Astrocyte of the hippocampus (primary cell): ENCODE measurements around the gene SPECC1.
"Not testable (repeated sequence)": the region's sequence is repeated elsewhere in the genome, so short reads cannot be mapped to it uniquely, and the experiment has no call there.

Source experiments
- DNase-seq: peaks from one replicate; pipeline ENCODE4 v3.0.0; 2011; ENCODE audit warnings: low read depth, low spot score

The SPECC1 gene

GRCh38 chr17:20092973-20093626, 83.9 kb downstream of the SPECC1 start:
- no peak for DNase-seq

- no peak for DNase-seq
These were observed 85.6 kb downstream of the SPECC1 start for GRCh38 chr17:20094777-20095176.

GRCh38 chr17:20095336-20096080, 86.3 kb downstream of the SPECC1 start:
- peak; percentile 81 for DNase-seq

GRCh38 chr17:20096430-20096829, 87.3 kb downstream of the SPECC1 start:
- no peak for DNase-seq

- no peak for DNase-seq
These were observed 88.2 kb downstream of the SPECC1 start for GRCh38 chr17:20097330-20097729.

GRCh38 chr17:20098314-20098713, 89.2 kb downstream of the SPECC1 start:
- no peak for DNase-seq

GRCh38 chr17:20100806-20101205, 91.6 kb downstream of the SPECC1 start:
- DNase-seq, result not testable (repeated sequence)

GRCh38 chr17:20103454-20104446, 94.6 kb downstream of the SPECC1 start:
- no peak for DNase-seq

- no peak for DNase-seq
These were observed 96.6 kb downstream of the SPECC1 start for GRCh38 chr17:20105539-20106280.

GRCh38 chr17:20106446-20106845, 97.3 kb downstream of the SPECC1 start:
- not testable (repeated sequence) for DNase-seq

- DNase-seq, result no peak
These were observed 99.9 kb downstream of the SPECC1 start for GRCh38 chr17:20109076-20109475.

GRCh38 chr17:20111538-20111937, 102.4 kb downstream of the SPECC1 start:
- no peak for DNase-seq

GRCh38 chr17:20114466-20114865, 105.3 kb downstream of the SPECC1 start:
- DNase-seq, result no peak

- peak; percentile 69 for DNase-seq
These were observed 107.6 kb downstream of the SPECC1 start for GRCh38 chr17:20116683-20117309.

- no peak for DNase-seq
These were observed 109.1 kb downstream of the SPECC1 start for GRCh38 chr17:20118280-20118679.

GRCh38 chr17:20120836-20121235, 111.7 kb downstream of the SPECC1 start:
- DNase-seq, result no peak

GRCh38 chr17:20121359-20122253, 112.4 kb downstream of the SPECC1 start:
- peak; percentile 77 for DNase-seq

- no peak for DNase-seq
These were observed 113.2 kb downstream of the SPECC1 start for GRCh38 chr17:20122254-20122879.

- no peak for DNase-seq
These were observed 114.0 kb downstream of the SPECC1 start for GRCh38 chr17:20123209-20123608.
